DMS153 treated with DMSO at 0.1 percent for 48 hours (cell line): Measurements from ENCODE around the gene OLIG1.

Source experiments
- DNase-seq: peaks from one replicate; lab custom pipeline; 2025; ENCODE audit not compliant: unreplicated experiment; lab: John Stamatoyannopoulos, UW

OLIG1 gene

GRCh38 chr21:33061233-33061632, 8.7 kb upstream of the OLIG1 start:
- no peak for DNase-seq

DNA sequence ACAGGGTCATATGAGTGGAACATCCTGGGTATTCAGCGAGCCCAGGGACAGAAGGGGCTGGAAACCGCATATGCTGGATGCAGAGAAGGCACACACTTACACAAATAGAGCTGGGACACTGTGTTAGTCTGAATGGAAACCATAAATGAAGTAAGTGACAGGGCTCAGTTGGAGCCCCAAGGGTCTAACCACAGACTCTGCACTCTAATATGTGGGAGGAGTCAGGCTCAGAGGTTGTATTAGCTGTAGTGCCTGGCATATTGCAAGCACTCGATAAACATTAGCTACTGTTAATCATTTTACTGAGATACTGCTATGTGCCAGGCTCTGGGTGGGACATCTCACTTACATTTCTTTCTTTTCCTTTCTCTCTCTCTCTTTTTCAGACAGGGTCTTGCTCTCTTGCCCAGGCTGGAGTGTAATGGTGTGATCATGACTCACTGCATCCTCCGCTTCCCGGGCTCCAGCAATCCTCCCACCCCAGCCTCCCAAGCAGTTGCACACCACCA, 6.5 kb upstream of the OLIG1 start:
- DNase-seq, result no peak

GRCh38 chr21:33063907-33064622, 5.9 kb upstream of the OLIG1 start:
- no peak for DNase-seq

DNA sequence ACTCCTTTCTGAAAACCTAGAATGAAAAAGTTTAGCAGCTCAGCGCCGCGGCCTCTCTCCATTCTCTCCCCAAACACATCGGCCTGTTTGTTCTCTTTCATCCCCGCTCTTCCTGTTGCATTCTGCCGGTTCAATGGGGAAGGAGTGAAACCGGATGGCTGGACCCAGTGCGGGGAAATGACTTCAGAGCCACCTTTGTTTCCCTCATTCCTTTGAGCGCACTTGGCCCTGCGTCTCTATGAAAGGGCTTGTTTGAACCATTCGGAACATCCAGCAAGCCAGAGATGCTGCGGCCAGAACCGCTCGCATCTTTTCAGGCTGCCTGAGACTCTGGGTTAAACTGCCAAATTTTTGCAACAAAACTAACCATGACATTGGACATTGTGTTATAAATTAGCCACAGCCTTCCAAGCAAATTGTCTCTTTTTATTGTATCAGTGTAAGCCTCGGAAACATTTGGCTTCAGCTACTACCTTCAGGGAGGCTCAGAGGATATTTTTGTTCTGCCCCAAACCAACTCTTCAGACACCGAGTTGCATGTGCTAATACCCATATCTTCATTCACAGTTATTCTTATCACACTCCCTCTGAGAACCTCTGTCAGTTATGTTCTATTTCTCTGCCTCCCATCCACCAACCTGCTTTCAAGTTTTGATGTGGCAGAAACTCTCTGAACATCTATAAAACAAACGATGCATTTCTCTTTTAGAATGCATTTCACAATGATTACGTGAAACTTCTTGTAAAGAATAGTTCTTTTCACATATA, 5.1 kb upstream of the OLIG1 start:
- DNase-seq, result no peak

GRCh38 chr21:33067043-33067442, 2.9 kb upstream of the OLIG1 start:
- no peak for DNase-seq

- DNase-seq, result no peak
These were observed 2.5 kb upstream of the OLIG1 start for GRCh38 chr21:33067457-33067856.

DNA sequence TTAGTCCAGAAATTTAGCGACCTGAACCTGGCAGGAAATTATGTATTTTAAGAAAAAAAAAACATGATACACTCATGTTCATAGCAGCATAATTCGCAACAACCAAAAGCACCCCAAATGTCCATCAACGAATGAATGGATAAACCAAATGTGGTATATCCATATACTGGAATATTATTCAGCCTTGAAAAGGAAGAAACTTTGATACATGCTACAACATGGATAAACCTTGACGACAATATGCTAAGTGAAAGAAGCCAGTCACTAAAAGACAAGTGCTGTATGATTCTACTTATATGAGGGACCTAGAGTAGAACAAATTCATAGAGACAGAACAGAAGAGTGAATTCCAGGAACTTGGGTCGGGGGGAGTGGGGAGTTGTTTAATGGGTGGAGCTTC, 698 bp upstream of the OLIG1 start:
- DNase-seq, result no peak

DNA sequence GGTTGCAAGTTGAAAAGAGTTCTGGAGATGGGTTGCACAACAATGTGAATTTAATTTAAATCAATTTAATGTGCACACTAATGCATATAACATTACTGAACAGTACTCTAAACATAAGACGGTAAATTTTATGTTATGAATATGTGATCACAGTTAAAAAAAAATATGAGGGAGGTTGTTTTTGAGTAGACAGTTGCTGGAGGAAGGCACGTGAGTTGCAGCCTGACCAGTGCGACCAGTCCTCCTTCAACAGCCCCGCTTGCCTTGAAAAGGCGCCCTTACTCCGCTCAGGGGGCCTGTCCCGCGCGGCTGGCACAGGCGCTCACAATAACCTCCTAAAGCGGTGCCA, 322 bp upstream of the OLIG1 start:
- no peak for DNase-seq

DNA sequence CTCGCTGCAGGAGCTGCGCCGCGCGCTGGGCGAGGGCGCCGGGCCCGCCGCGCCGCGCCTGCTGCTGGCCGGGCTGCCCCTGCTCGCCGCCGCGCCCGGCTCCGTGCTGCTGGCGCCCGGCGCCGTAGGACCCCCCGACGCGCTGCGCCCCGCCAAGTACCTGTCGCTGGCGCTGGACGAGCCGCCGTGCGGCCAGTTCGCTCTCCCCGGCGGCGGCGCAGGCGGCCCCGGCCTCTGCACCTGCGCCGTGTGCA, 730 bp downstream of the OLIG1 start:
- DNase-seq, result no peak

DNA sequence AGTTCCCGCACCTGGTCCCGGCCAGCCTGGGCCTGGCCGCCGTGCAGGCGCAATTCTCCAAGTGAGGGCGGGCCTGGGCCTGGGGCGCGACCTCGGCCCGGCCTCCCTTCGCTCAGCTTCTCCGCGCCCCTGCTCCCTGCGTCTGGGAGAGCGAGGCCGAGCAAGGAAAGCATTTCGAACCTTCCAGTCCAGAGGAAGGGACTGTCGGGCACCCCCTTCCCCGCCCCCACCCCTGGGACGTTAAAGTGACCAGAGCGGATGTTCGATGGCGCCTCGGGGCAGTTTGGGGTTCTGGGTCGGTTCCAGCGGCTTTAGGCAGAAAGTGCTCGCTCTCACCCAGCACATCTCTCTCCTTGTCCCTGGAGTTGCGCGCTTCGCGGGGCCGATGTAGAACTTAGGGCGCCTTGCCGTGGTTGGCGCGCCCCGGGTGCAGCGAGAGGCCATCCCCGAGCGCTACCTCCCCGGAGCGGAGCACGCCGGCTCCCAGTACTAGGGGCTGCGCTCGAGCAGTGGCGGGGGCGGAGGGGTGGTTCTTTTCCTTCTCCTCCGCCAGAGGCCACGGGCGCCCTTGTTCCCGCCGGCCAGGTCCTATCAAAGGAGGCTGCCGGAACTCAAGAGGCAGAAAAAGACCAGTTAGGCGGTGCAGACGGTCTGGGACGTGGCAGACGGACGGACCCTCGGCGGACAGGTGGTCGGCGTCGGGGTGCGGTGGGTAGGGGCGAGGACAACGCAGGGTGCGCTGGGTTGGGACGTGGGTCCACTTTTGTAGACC, 1.2 kb downstream of the OLIG1 start:
- no peak for DNase-seq

DNA sequence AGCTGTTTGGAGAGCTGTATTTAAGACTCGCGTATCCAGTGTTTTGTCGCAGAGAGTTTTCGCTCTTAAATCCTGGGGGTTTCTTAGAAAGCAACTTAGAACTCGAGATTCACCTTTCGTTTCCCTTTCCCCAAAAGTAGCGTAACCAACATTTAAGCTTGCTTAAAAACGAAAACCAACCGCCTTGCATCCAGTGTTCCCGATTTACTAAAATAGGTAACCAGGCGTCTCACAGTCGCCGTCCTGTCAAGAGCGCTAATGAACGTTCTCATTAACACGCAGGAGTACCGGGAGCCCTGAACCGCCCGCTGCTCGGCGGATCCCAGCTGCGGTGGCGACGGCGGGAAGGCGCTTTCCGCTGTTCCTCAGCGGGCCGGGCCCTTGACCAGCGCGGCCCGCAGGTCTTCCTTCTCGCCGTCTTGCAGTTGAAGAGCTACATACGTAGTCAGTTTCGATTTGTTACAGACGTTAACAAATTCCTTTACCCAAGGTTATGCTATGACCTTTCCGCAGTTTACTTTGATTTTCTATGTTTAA, 1.9 kb downstream of the OLIG1 start:
- no peak for DNase-seq

- no peak for DNase-seq
These were observed 3.7 kb downstream of the OLIG1 start for GRCh38 chr21:33073636-33074035.

DNA sequence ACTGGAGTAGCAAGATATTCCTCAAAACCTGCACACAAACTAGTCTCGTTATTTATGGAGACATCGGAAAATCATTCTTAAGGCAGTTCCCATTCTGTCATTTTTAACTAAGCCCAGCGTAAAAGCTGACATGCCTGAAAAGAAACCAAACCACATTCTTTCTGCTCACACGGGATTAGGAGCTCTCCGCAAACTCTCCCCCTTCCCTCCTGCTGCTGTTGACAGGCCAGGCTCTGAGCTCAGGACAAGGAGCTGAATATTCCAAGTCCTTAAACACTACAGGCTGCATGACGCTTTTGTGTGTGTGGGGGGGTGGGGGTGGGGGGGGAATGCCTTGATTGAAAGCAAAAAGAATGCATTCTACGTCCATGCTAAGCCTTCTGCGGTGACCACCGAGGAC, 5.2 kb downstream of the OLIG1 start:
- no peak for DNase-seq

- DNase-seq, result no peak
These were observed 5.8 kb downstream of the OLIG1 start for GRCh38 chr21:33075596-33076195.

GRCh38 chr21:33076600-33077329, 6.8 kb downstream of the OLIG1 start:
- no peak for DNase-seq

GRCh38 chr21:33078907-33079582, 9.1 kb downstream of the OLIG1 start:
- no peak for DNase-seq

DNA sequence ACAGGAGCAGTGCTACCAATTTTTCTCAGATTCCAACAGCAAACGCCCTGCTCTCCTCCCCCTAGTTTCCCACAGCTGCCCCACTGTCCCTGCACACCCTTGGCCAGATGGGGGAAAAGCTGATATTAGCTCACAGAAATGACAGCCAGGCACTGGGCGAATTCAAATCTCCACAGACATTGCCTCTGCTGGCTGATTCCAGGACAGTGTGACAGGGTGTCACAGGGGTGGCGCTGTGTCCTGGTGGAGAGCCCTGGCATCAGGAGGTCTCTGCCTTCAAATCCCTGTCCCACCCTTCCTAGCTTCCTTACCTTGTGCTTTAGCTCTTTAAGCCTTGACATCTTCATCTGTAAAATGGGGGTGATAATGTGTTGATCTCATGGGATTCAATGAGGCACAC, 10.4 kb downstream of the OLIG1 start:
- DNase-seq, result no peak

DNA sequence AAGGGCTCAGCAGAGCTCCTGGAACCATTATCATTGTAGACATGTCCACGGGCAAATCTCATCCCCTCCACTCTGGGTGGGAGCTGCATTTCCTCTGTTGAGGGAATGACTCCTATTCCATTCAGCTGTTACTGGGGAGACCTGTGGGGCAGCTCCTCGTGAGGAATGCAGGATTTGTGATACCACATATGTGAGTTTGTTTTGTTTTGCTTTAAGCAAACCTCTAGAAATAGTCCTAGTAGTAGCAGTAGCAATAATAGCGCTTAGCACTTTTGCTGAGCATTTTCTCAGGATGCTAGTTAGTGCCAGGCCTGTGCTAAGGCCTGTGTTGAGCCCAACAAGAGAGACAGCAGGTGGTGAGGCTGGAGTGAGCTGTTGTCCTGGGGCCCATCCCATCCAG, 10.8 kb downstream of the OLIG1 start:
- no peak for DNase-seq

DNA sequence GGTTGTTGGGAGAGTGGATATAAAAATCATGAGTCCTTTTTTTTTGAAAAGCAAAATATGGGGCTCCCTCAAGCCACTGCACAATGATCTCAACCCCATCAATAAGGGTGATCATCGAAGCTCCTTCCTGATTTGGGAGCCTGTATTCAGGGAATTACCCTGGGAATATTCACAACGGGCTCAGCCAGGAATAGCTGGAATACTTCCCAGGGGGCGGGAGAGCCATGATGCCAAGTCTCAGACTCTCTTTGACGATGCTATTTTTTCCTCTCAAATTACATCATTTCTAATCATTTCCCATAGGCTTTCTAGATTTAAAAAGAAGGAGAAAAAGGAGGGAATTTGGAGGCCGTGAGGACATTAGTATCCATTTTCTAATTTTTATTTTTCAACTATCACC, 18.4 kb downstream of the OLIG1 start:
- no peak for DNase-seq

GRCh38 chr21:33089395-33090119, 19.6 kb downstream of the OLIG1 start:
- DNase-seq, result no peak
